Fibroblast of lung (primary cell): Measurements from ENCODE around the gene SEL1L2. TPM values are rescaled to one million over a fixed set of nuclear protein-coding genes. Genes with fewer than 3 reads are reported as not detected.

ENCODE experiments used
- DNase-seq, 2 donors: peaks; one replicate each; pipeline versions ENCODE4 v3.0.0 to v3.0.0-alpha.2; 2010; ENCODE audit warnings: low read depth in 2 of 2
- H2AFZ ChIP-seq: 2 replicates; pipeline ENCODE4 v1.5.1; 2012; ENCODE audit warnings: low read length, control low read depth, inconsistent platforms
- H3K27ac ChIP-seq: 2 replicates; pipeline ENCODE4 v1.5.1; 2011; ENCODE audit warnings: low read length, control low read depth; ENCODE audit not compliant: insufficient read depth
- H3K27me3 ChIP-seq: 2 replicates; pipeline ENCODE4 v1.5.1; 2011; ENCODE audit warnings: mild to moderate bottlenecking, low read length; ENCODE audit not compliant: control insufficient read depth, insufficient read depth
- H3K36me3 ChIP-seq: 2 replicates; pipeline ENCODE4 v1.5.1; 2011; ENCODE audit warnings: low read length; ENCODE audit not compliant: control insufficient read depth, insufficient read depth
- H3K4me1 ChIP-seq: 2 replicates; pipeline ENCODE4 v1.5.1; 2011; ENCODE audit warnings: low read length; ENCODE audit not compliant: control insufficient read depth, insufficient read depth; ENCODE audit errors: extremely low read depth
- H3K4me2 ChIP-seq: 2 replicates; pipeline ENCODE4 v1.5.1; 2011; ENCODE audit warnings: low read length, control low read depth; ENCODE audit not compliant: insufficient read depth; ENCODE audit errors: extremely low read depth
- H3K4me3 ChIP-seq, 4 experiments: fragments of 200-600 bp in 1 of 4; sonication (generic) in 1 of 4; replicated peaks in 1 of 4; 2 replicates each; pipeline ENCODE4 v1.5.1; 2011 to 2016; ENCODE audit warnings: low read length in 4 of 4, low read depth in 3 of 4, mild to moderate bottlenecking in 3 of 4, control low read depth in 2 of 4, inconsistent platforms in 1 of 4, mixed read lengths in 1 of 4; ENCODE audit not compliant: insufficient read depth in 1 of 4; ENCODE audit errors: control extremely low read depth in 1 of 4
- H3K79me2 ChIP-seq: 2 replicates; pipeline ENCODE4 v1.5.1; 2012; ENCODE audit warnings: mild to moderate bottlenecking, low read length, inconsistent platforms; ENCODE audit not compliant: control insufficient read depth, insufficient read depth
- H3K9ac ChIP-seq: 2 replicates; pipeline ENCODE4 v1.5.1; 2011; ENCODE audit warnings: mild to moderate bottlenecking, low read length, control low read depth; ENCODE audit not compliant: insufficient read depth
- H3K9me3 ChIP-seq: 2 replicates; pipeline ENCODE4 v1.5.1; 2012; ENCODE audit warnings: low read depth, low read length; ENCODE audit not compliant: control insufficient read depth, insufficient read depth
- H4K20me1 ChIP-seq: 2 replicates; pipeline ENCODE4 v1.5.1; 2011; ENCODE audit warnings: low read length; ENCODE audit not compliant: control insufficient read depth, insufficient read depth; ENCODE audit errors: extremely low read depth
- EZH2 ChIP-seq: IDR thresholded peaks from 2 replicates; pipeline ENCODE4 v1.5.1; 2012; ENCODE audit warnings: low read length, control low read depth, mild to moderate bottlenecking; ENCODE audit errors: missing control alignments
- polyA plus RNA-seq, 2 donors: library from polyadenylated mRNA; depleted of rRNA in 1 of 2; stranded (reverse) in 1 of 2; unstranded in 1 of 2; fragments of >200 nt; gene quantifications; 2 replicates each; pipeline ENCODE4 v1.2.1, GENCODE V29; 2011 to 2012; ENCODE audit warnings: missing spikeins in 1 of 2
- total RNA-seq: library from RNA; depleted of rRNA; stranded (reverse); fragments of >200 nt; gene quantifications from 2 replicates; pipeline ENCODE4 v1.2.1, GENCODE V29; 2014
- TF ChIP-seq, protein P1 (sequence below), 2 donors: IDR thresholded peaks in 1 of 2; conservative IDR thresholded peaks in 1 of 2; 1 replicate in 1 of 2; 2 replicates in 1 of 2; pipeline ENCODE4 v1.5.1; 2011 to 2012; ENCODE audit warnings: low read length in 2 of 2, control low read depth in 1 of 2, inconsistent platforms in 1 of 2, low read depth in 1 of 2, mild to moderate bottlenecking in 1 of 2

Gene SEL1L2
- total and polyA plus RNA-seq, 2 donors (not counting 1 experiment from before 2014, with no cell fraction given), result not detected

DNA sequence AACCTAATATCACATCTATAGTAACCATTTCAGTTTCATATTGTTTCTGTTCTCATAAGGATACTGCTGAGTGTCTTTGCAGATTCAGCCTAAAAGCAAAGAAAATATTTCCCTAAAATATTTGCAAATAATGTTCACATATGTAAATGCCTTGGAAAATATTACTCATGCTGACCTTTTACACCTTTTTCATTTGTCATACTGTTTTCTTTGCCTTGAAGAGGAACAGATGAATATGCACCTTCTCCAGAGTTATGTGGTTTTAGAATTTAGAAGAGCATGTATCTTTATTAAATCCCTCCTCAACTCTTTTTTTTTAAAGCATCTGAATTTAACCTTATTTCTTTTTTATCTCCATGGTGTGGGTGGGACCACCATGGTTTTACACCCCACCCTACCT lies 173.1 kb downstream of the SEL1L2 start:
- no peaks in the 10 kb centered on the region for H3K9me3 ChIP-seq
- no peak overlapping the region for H3K4me2 ChIP-seq
- H2AFZ ChIP-seq, result no peak overlapping the region
- TF ChIP-seq, protein P1, sequence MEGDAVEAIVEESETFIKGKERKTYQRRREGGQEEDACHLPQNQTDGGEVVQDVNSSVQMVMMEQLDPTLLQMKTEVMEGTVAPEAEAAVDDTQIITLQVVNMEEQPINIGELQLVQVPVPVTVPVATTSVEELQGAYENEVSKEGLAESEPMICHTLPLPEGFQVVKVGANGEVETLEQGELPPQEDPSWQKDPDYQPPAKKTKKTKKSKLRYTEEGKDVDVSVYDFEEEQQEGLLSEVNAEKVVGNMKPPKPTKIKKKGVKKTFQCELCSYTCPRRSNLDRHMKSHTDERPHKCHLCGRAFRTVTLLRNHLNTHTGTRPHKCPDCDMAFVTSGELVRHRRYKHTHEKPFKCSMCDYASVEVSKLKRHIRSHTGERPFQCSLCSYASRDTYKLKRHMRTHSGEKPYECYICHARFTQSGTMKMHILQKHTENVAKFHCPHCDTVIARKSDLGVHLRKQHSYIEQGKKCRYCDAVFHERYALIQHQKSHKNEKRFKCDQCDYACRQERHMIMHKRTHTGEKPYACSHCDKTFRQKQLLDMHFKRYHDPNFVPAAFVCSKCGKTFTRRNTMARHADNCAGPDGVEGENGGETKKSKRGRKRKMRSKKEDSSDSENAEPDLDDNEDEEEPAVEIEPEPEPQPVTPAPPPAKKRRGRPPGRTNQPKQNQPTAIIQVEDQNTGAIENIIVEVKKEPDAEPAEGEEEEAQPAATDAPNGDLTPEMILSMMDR (conservative IDR thresholded peaks at IDR 0.05 in 1 of 2, IDR thresholded peaks at IDR 0.05 in 1 of 2; ENCODE audit: low read depth in 1 of 2, low read length in 2 of 2), result no peak
- no peak for TF ChIP-seq EZH2
- H3K79me2 ChIP-seq, result no peaks in the 10 kb centered on the region
- H3K27ac ChIP-seq, result no peak overlapping the region
- no peaks in the 10 kb centered on the region for H3K4me1 ChIP-seq
- no peaks in the 10 kb centered on the region for H3K27me3 ChIP-seq
- no peak overlapping the region for H3K4me3 ChIP-seq
- DNase-seq, result peak in 1 of 2 donors; percentile 44
- no peaks in the 10 kb centered on the region for H4K20me1 ChIP-seq
- H3K36me3 ChIP-seq, result peaks cover 2% of the 10 kb centered on the region
- no peak overlapping the region for H3K9ac ChIP-seq

DNA sequence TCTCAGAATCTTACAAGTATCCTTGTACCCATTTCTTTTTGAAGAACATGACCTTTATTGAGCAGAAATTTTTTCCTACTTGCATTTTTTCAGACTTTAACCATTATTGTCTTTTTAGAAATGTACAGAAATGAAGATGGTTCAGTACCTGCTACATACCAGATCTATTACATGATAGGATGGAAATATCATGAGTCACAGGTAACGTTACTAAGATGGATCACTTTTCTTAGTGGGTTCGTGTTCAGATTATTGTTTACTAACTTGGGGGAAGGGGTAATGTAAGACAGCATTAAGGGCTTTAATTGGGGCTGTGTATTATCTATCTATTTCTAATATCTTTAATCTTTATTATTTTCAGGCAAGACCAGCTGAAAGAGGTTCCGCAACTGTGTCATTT lies 173.7 kb downstream of the SEL1L2 start:
- no peaks in the 10 kb centered on the region for H3K79me2 ChIP-seq
- H3K4me1 ChIP-seq, result no peaks in the 10 kb centered on the region
- H3K27ac ChIP-seq, result no peak overlapping the region
- no peak for TF ChIP-seq EZH2
- TF ChIP-seq, protein P1 (conservative IDR thresholded peaks at IDR 0.05 in 1 of 2, IDR thresholded peaks at IDR 0.05 in 1 of 2; ENCODE audit: low read depth in 1 of 2, low read length in 2 of 2), result no peak
- no peak overlapping the region for H3K9ac ChIP-seq
- H3K4me3 ChIP-seq, result no peak overlapping the region
- peak in 1 of 2 donors; percentile 16 for DNase-seq
- H2AFZ ChIP-seq, result no peak overlapping the region
- no peaks in the 10 kb centered on the region for H3K9me3 ChIP-seq
- no peak overlapping the region for H3K4me2 ChIP-seq
- peaks cover 2% of the 10 kb centered on the region for H3K36me3 ChIP-seq
- no peaks in the 10 kb centered on the region for H4K20me1 ChIP-seq
- no peaks in the 10 kb centered on the region for H3K27me3 ChIP-seq

DNA sequence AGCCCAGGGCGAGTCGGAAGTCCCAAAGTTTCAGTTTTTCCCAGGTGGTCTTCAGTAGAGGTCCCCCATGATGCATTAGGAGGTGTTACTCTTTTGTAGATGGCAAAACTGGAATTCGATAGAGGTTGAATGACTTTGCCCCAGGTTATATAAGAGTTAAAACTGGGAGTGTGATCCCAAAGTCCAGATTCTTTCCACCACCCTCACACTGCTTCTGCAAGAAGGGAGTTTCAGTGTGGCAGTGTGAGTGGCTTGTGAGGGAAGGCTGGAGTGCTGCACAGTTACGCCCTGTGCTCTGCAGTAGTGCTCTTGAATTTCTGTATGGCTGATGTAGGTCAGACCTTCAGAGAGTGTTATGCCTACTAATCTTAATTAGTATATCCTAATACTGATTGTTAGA lies 175.7 kb downstream of the SEL1L2 start:
- Histone ChIP-seq H3K79me2 (no peaks in the 10 kb centered on the region), H3K4me2 (no peak overlapping the region)

More for the DNA sequence above, 175.7 kb downstream of the SEL1L2 start:
- Histone ChIP-seq H3K4me1 (no peaks in the 10 kb centered on the region), H2AFZ (no peak overlapping the region), H3K4me3 (no peak overlapping the region), H4K20me1 (no peaks in the 10 kb centered on the region), H3K9ac (no peak overlapping the region), H3K36me3 (peaks cover 5% of the 10 kb centered on the region), H3K27ac (no peak overlapping the region), H3K27me3 (no peaks in the 10 kb centered on the region), H3K9me3 (no peaks in the 10 kb centered on the region)
- TF ChIP-seq, protein P1 (conservative IDR thresholded peaks at IDR 0.05 in 1 of 2, IDR thresholded peaks at IDR 0.05 in 1 of 2; ENCODE audit: low read depth in 1 of 2, low read length in 2 of 2), result no peak
- no peak for TF ChIP-seq EZH2
- DNase-seq, result no peak
